LNCAP (cell line): Measurements from ENCODE around the gene DIRAS3.

ENCODE experiments used
- TF ChIP-seq, protein P1 (sequence below): fragments of 450-650 bp; IDR thresholded peaks from 2 replicates; pipeline ENCODE4 v1.5.1; 2017; ENCODE audit warnings: mild to moderate bottlenecking

DIRAS3 gene

DNA sequence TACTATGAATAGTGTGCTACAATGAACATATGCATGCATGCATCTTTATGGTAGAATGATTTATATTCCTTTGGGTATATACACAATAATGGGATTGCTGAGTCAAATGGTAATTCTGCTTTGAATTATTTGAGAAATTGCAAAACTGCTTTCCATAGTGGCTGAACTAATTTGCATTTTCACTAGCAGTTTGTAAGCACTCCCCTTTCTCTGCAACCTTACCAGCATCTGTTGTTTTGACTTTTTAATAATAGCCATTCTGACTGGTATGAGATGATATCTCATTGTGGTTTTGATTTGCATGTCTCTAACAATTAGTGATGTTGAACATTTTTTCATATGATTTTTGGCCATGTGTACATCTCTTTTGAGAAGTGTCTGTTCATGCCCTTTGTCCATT lies 24.0 kb upstream of the DIRAS3 start:
- TF ChIP-seq, protein P1, sequence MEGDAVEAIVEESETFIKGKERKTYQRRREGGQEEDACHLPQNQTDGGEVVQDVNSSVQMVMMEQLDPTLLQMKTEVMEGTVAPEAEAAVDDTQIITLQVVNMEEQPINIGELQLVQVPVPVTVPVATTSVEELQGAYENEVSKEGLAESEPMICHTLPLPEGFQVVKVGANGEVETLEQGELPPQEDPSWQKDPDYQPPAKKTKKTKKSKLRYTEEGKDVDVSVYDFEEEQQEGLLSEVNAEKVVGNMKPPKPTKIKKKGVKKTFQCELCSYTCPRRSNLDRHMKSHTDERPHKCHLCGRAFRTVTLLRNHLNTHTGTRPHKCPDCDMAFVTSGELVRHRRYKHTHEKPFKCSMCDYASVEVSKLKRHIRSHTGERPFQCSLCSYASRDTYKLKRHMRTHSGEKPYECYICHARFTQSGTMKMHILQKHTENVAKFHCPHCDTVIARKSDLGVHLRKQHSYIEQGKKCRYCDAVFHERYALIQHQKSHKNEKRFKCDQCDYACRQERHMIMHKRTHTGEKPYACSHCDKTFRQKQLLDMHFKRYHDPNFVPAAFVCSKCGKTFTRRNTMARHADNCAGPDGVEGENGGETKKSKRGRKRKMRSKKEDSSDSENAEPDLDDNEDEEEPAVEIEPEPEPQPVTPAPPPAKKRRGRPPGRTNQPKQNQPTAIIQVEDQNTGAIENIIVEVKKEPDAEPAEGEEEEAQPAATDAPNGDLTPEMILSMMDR: no peak

DNA sequence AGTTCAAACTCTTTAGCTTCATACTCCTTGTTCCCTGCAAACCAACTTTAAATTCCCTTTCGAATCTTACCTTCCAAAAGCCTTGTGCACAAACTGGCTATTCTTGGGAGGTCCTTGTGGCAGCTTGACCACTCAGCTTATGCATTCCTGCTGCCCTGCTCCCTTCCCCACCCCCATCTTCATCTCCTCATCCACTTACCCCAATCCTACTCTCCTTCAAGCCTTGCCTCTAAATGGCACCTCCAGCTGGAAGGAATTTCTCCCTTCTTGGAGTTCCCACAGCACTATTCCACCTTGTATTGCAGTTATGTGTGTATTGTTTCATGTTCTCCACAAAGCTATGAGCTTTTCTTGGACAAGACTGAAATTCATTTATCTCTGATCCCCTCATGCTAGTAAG lies 15.3 kb upstream of the DIRAS3 start:
- TF ChIP-seq, protein P1: no peak

DNA sequence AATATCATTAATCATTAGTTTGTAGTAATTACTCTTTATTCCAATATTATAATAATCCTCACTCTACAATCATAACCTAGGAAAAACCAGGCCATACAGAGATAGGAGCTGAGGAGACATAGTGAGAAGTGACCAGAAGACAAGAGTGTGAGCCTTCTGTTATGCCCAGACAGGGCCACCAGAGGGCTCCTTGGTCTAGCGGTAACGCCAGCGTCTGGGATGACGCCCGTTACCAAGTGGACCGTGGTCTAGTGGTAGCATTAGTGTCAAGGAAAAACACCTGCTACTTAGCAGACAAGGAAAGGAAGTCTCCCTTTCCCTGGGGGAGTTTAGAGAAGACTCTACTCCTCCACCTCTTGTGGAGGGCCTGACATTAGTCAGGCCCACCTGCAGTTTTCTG lies 7.6 kb upstream of the DIRAS3 start:
- TF ChIP-seq, protein P1: peak; percentile 44

DNA sequence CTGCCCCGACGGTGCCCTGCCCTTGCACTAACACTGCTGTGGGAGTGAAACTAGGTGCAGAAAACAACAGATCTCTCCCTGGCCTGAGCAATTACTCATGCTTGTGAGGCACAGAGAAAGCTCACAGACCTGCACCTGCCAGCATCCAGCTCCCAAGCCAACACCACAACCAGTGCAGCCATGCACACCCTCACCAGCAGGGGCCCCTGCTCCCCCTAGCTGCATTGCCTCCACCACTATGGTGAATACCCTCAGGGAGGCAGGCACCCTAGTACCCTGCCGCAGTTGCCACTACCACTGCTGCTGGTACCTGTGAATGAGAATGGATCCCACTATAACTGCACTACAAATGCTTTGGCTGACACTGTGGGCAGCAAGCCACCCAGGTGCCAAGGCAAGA lies 7.1 kb upstream of the DIRAS3 start:
- TF ChIP-seq, protein P1: no peak

DNA sequence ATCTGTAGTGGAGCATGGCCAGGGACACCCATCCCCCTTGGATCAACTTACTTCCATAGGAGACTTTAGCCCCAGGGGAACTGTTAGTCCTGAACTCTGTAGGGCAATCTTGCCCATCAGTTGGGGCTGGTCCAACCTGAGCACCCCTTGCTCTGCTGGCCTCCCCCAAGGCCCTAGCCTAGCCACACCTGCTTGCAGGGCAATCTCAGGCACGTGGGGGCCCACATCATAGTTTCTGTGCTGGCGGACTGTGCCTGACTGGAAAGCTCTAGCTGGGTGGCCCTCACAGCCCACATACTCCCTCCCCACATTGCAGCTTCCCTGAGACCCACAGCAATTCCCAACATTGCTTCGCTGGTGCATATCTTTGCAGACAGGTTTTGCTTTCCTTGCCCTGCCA lies 6.6 kb upstream of the DIRAS3 start:
- TF ChIP-seq, protein P1: no peak

DNA sequence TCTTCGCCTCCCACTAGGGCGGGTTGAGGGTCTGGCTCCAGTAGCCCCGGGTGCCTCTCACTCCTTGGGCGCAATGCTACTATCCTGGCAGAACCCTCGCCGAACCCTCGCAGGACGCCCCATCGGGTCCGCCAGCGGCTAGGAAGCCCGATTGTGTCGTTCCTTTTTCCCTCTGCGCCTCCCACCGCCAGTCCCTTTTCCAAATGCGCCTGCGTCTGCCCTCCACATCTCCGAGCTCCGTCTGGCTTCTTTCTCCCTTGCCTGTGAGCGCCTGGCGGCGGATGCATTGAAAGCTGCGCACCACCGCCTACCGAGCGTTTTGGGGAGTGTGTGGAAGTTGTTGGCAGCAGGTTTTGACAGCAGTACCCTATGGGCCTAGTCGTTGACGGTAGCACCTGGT lies 1.0 kb upstream of the DIRAS3 start:
- TF ChIP-seq, protein P1: no peak

DNA sequence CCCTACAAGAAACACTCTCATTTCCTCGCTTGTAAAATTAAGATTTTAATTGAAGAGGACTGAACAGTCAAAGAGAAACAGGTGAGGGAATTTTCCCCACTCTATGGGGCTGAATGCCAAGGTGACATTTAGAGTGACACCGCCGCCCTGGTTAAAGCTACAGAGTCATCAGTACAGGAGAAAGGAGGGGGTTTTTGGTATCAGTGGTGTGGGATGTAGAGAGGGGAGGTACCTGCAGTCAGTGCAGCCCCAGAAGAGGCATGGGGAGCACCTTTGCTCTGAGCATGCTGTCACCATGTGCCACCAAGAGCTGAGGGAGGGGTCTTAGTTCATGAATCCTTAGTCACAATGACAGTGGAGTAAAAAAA lies 2.8 kb downstream of the DIRAS3 start:
- TF ChIP-seq, protein P1: no peak

DNA sequence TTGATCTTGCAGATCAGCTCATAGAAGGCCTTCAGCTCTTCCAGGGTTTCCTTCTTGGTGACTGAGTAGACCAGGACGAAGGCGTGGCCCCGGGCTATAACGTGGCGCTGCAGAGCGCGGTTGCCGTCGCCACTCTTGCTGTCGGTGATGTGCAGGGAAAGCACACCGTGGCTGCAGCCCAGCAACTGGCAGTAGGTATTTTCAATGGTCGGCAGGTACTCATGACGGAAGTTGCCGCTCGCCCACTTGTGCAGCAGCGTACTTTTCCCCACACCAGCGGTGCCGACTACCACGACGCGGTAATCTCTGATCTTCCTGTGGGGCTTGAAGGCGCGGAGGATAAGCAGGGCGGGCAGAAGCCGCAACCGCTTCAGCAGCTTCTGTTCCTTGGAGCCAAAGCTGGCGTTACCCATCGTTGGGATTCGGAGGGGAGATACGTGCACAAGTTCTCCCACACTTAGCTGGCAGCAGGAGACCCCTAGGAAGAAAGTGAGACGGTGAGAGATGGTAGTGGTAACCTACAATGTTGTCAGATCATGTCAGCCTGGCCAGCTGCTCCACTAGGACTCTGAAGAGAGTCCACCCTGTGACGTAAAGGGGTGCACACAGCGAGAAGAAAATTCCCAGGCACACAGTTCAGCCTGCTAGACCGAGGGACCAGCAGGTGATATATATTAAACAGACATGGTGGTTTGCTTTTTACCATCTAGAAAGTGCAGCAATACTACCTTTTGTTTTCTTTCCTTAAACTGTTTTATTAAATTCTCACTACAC lies 3.4 kb downstream of the DIRAS3 start:
- TF ChIP-seq, protein P1: no peak
